Measurements from ENCODE around the gene ZNF439. TPM values are rescaled to one million over a fixed set of nuclear protein-coding genes. Genes with fewer than 3 reads are reported as not detected.
"Not testable (repeated sequence)": the region's sequence is repeated elsewhere in the genome, so short reads cannot be mapped to it uniquely, and the experiment has no call there.

ZNF439 gene
- total and polyA plus RNA-seq, 12 donors: 2.5 to 15.4 (median 3.9) TPM

DNA sequence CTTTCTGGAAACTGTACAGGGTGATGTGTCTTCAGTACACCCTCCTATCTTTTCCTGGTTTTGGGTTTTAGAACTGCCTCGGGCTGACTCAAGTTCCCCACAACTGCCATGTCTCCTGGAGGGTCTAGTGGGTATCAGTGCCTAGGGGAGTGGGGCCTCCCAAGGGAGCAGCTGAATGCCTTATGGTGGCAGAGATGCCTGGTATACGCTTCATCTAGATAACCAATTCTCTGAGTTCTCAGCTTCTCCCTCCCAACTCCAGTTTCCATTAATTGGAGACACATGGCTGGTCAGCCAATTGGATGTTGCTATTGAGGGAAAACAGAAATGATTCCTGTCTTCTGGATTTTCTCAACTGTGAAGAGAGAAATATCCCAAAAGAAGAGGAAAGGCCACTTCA lies 12.8 kb downstream of the ZNF439 start:
- no peaks in the 10 kb centered on the region for H3K27me3 ChIP-seq
- intact Hi-C loops (cut with DNase I): no loop called here
- DNase-seq (no peak), ATAC-seq (no peak)
- 94 to 98% methylated on average over 2 of the region's 2 CpGs for WGBS, 2 donors
- H3K4me3 ChIP-seq: no peak overlapping the region
- H3K4me1 ChIP-seq: no peaks in the 10 kb centered on the region
- peaks cover 0 to 93% (median 7%) of the 10 kb centered on the region in 11 donors for H3K9me3 ChIP-seq
- no peak overlapping the region for H3K27ac ChIP-seq
- peaks cover 0 to 46% (median 6%) of the 10 kb centered on the region in 9 donors for H3K36me3 ChIP-seq
- TF ChIP-seq, protein P1, sequence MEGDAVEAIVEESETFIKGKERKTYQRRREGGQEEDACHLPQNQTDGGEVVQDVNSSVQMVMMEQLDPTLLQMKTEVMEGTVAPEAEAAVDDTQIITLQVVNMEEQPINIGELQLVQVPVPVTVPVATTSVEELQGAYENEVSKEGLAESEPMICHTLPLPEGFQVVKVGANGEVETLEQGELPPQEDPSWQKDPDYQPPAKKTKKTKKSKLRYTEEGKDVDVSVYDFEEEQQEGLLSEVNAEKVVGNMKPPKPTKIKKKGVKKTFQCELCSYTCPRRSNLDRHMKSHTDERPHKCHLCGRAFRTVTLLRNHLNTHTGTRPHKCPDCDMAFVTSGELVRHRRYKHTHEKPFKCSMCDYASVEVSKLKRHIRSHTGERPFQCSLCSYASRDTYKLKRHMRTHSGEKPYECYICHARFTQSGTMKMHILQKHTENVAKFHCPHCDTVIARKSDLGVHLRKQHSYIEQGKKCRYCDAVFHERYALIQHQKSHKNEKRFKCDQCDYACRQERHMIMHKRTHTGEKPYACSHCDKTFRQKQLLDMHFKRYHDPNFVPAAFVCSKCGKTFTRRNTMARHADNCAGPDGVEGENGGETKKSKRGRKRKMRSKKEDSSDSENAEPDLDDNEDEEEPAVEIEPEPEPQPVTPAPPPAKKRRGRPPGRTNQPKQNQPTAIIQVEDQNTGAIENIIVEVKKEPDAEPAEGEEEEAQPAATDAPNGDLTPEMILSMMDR (IDR thresholded peaks at IDR 0.05): no peak

DNA sequence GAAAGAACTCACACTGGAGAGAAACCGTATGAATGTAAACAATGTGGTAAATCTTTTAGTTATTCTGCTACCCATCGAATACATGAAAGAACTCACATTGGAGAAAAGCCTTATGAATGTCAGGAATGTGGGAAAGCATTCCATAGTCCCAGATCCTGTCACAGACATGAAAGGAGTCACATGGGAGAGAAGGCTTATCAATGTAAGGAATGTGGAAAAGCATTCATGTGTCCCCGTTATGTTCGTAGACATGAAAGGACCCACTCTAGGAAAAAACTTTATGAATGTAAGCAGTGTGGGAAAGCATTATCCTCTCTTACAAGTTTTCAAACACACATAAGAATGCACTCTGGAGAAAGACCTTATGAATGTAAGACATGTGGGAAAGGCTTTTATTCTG lies 19.2 kb downstream of the ZNF439 start:
- Histone ChIP-seq H3K9me3 (peaks cover 0 to 100% (median 43%) of the 10 kb centered on the region in 11 donors), H3K36me3 (peaks cover 7 to 67% (median 41%) of the 10 kb centered on the region in 9 donors)
- H3K27me3 ChIP-seq; H3K27ac ChIP-seq; ATAC-seq; H3K4me1 ChIP-seq; DNase-seq; intact Hi-C loops (cut with DNase I); H3K4me3 ChIP-seq: not testable (repeated sequence)
- 86 to 87% methylated on average over 4 of the region's 4 CpGs for WGBS, 2 donors

DNA sequence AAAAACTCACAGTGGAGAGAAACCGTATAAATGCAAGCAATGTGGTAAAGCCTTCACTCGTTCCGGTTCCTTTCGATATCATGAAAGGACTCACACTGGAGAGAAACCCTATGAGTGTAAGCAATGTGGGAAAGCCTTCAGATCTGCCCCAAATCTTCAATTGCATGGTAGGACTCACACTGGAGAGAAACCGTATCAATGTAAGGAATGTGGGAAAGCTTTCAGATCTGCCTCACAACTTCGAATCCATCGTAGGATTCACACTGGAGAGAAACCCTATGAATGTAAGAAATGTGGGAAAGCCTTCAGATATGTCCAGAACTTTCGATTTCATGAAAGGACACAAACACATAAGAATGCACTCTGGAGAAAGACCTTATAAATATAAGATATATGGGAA lies 19.7 kb downstream of the ZNF439 start:
- H3K27me3 ChIP-seq: no peaks in the 10 kb centered on the region
- no peak overlapping the region for H3K27ac ChIP-seq
- no peak overlapping the region for H3K4me3 ChIP-seq
- H3K4me1 ChIP-seq: no peaks in the 10 kb centered on the region
- 98 to 99% methylated on average over 8 of the region's 8 CpGs for WGBS, 2 donors
- intact Hi-C loops (cut with DNase I): no loop called here
- TF ChIP-seq, protein P1 (IDR thresholded peaks at IDR 0.05): no peak
- peaks cover 0 to 97% (median 43%) of the 10 kb centered on the region in 11 donors for H3K9me3 ChIP-seq
- no peak for DNase-seq
- peaks cover 7 to 62% (median 41%) of the 10 kb centered on the region in 9 donors for H3K36me3 ChIP-seq
- no peak for ATAC-seq

DNA sequence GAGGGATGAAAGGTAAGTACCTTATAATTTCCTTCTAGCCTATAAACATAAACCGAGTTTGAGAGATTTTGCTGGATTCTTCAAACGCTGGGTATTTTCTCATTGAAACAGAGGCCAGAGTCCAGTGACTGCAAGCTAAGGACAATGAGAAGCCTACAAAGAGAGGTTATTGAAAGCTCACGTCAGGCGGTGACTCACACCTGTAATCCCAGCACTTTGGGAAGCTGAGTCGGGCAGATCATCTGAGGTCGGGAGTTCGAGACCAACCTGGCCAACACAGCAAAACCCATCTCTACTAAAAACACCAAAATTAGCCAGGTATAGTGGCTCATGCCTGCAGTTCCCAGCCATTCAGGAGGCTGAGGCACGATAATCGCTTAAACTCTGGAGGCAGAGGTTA lies 24.1 kb downstream of the ZNF439 start:
- TF ChIP-seq, protein P1 (IDR thresholded peaks at IDR 0.05): no peak
- intact Hi-C loops (cut with DNase I): no loop called here
- no peak for ATAC-seq
- H3K9me3 ChIP-seq: peaks cover 0 to 53% (median 26%) of the 10 kb centered on the region in 11 donors
- H3K4me1 ChIP-seq: no peaks in the 10 kb centered on the region
- H3K27ac ChIP-seq: no peak overlapping the region
- WGBS, 2 donors: 94 to 97% methylated on average over 9 of the region's 9 CpGs
- no peak for DNase-seq
- no peak overlapping the region for H3K4me3 ChIP-seq
- peaks cover 3 to 24% (median 16%) of the 10 kb centered on the region in 9 donors for H3K36me3 ChIP-seq
- no peaks in the 10 kb centered on the region for H3K27me3 ChIP-seq

DNA sequence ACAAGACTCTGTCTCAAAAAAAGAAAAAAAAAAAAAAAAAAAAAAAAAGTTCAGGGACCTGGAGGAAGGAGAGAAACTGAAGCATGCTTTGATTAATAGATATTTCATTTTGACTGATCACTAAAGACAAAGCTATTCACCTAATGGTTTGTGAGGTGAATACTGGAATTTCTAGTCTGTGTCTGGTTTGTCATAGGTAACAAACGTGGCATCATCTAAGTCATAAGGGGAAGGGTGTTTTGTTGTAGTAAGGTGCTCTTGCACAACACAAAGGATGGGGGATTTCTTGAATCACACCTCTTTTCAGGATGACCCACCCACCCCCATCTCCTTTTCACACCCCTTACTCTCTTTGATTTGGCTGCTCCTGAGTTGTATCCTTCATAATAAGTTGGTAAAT lies 25.2 kb downstream of the ZNF439 start:
- ATAC-seq: no peak
- H3K4me1 ChIP-seq: no peaks in the 10 kb centered on the region

More for the DNA sequence above, 25.2 kb downstream of the ZNF439 start:
- intact Hi-C loops (cut with DNase I): no loop called here
- TF ChIP-seq, protein P1 (IDR thresholded peaks at IDR 0.05): no peak
- Histone ChIP-seq H3K27me3 (no peaks in the 10 kb centered on the region), H3K4me3 (no peak overlapping the region), H3K9me3 (peaks cover 0 to 41% (median 15%) of the 10 kb centered on the region in 11 donors), H3K36me3 (peaks cover 0 to 12% (median 4%) of the 10 kb centered on the region in 9 donors), H3K27ac (no peak overlapping the region)
- DNase-seq: no peak
- WGBS, 2 donors: 80 to 91% methylated on average over 1 of the region's 1 CpG
